NB4 (cell line): Measurements from ENCODE around the gene GREB1L.

Experiments used
- DNase-seq: peaks from one replicate; pipeline ENCODE4 v3.0.0; 2010; ENCODE audit warnings: low read depth
- H3K4me3 ChIP-seq: one replicate; pipeline ENCODE4 v1.5.1; 2011; ENCODE audit warnings: mild to moderate bottlenecking, low read depth, low read length, moderate library complexity
- MYC ChIP-seq: IDR thresholded peaks from 2 replicates; pipeline ENCODE4 v1.6.1; 2011; ENCODE audit warnings: low read depth, low read length
- POLR2A ChIP-seq: IDR thresholded peaks from 2 replicates; pipeline ENCODE4 v1.6.1; 2011; ENCODE audit warnings: mild to moderate bottlenecking; ENCODE audit not compliant: insufficient read length; ENCODE audit errors: extremely low read depth
- TF ChIP-seq, protein P1 (sequence below): IDR thresholded peaks from 2 replicates; pipeline ENCODE4 v1.6.1; 2011; ENCODE audit warnings: low read depth, low read length
- TF ChIP-seq, protein P2 (sequence below): IDR thresholded peaks from one replicate; pipeline ENCODE4 v1.5.1; 2012; ENCODE audit warnings: low read depth, low read length

The GREB1L gene

DNA sequence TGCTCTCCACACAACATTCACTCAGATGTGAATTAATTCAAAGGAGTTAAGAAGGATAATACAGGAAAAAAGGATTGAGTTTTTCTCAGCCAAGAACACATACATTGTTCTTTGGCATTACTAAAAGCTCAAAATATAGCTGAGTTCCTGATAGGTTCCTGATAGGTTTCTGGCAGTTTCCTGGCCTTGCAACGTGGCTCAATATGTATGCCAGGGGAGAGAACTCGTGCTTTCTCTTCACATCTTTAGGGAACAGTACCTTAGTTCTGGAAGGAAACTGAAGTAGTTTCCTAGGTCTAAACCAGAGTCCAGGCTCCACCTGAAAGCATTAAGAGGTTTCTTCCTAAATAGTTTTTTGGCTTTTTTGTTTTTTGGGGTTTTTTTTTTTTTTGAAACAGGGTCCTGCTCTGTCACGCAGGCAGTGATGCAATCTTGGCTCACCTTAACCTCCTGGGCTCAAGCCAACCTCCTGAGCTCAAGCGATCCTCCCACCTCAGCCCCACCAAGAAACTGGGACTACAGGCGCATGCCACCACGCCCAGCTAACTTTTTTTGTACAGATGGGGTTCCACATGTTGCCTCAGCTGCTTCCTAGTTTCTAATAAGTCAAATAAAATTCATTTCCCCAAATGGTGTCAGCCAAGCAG is 315.7 kb downstream of the GREB1L start:
- no peak for DNase-seq
- TF ChIP-seq, protein P1, sequence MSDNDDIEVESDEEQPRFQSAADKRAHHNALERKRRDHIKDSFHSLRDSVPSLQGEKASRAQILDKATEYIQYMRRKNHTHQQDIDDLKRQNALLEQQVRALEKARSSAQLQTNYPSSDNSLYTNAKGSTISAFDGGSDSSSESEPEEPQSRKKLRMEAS, result no peak
- TF ChIP-seq, protein P2, sequence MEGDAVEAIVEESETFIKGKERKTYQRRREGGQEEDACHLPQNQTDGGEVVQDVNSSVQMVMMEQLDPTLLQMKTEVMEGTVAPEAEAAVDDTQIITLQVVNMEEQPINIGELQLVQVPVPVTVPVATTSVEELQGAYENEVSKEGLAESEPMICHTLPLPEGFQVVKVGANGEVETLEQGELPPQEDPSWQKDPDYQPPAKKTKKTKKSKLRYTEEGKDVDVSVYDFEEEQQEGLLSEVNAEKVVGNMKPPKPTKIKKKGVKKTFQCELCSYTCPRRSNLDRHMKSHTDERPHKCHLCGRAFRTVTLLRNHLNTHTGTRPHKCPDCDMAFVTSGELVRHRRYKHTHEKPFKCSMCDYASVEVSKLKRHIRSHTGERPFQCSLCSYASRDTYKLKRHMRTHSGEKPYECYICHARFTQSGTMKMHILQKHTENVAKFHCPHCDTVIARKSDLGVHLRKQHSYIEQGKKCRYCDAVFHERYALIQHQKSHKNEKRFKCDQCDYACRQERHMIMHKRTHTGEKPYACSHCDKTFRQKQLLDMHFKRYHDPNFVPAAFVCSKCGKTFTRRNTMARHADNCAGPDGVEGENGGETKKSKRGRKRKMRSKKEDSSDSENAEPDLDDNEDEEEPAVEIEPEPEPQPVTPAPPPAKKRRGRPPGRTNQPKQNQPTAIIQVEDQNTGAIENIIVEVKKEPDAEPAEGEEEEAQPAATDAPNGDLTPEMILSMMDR, result no peak
- TF ChIP-seq MYC, result no peak
- no peak for TF ChIP-seq POLR2A
- H3K4me3 ChIP-seq, result no peak overlapping the region

DNA sequence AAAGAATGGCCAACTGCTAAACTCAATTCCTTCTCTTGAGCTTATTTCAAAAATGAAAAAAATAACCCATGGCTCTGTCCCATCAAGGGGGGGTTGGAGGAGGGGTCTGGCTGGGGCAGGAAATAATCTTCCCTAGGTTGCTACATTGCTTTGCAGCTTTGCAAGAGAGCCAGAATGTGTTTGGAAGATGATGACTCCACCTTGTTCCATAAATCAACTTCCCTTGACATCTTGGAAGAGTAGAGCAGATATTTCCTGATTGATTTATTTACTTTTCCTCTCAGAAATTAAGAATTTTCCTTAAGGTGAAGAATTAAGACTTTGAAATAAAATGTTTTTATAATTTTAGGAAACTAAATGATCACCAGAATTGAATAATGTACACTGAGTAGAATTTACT is 317.2 kb downstream of the GREB1L start:
- TF ChIP-seq MYC (no peak), POLR2A (no peak)
- TF ChIP-seq, protein P1, result no peak
- TF ChIP-seq, protein P2, result no peak
- no peak for DNase-seq
- no peak overlapping the region for H3K4me3 ChIP-seq

DNA sequence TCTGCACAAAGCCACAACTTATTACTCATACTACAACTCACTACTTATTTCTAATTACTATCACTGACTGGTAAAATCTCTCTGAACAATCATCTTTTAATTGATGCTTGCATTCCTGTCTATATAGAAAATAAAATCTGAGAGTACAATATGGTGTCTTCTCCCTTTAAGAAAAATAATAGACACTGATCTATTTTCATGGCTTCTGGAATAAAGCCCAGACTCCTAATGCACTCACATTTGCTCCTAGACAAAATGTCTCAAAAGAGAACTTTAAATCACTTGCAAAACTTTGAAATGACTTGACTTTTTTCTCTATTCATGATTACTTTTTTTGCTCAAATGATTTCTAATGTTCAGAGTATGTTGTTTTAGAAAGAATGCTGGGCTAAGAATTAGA is 329.7 kb downstream of the GREB1L start:
- no peak overlapping the region for H3K4me3 ChIP-seq
- TF ChIP-seq POLR2A (no peak), MYC (no peak)
- TF ChIP-seq, protein P1, result no peak
- TF ChIP-seq, protein P2, result no peak
- DNase-seq, result no peak
